Liver (tissue), 9 donors: ENCODE measurements around the gene EPB41L1. TPM values are rescaled to one million over a fixed set of nuclear protein-coding genes. Genes with fewer than 3 reads are reported as not detected.

Experiments
- DNase-seq: peaks from one replicate; pipeline ENCODE4 v3.0.0-alpha.2; 2017; ENCODE audit warnings: low spot score
- H3K27ac ChIP-seq, 2 donors: one replicate each; pipeline ENCODE4 v1.7.0; 2013; ENCODE audit warnings: inconsistent platforms in 2 of 2, low read length in 2 of 2, control low read depth in 1 of 2, low read depth in 1 of 2, mild to moderate bottlenecking in 1 of 2
- H3K27me3 ChIP-seq, 4 donors: one replicate each; pipeline versions ENCODE4 v1.6.1 to v1.7.0; 2013; ENCODE audit warnings: low read length in 3 of 4, inconsistent platforms in 1 of 4, mild to moderate bottlenecking in 1 of 4, moderate library complexity in 1 of 4; ENCODE audit not compliant: control insufficient read depth in 4 of 4, insufficient read depth in 4 of 4
- H3K36me3 ChIP-seq, 4 donors: one replicate each; pipeline versions ENCODE4 v1.6.1 to v1.7.0; 2013; ENCODE audit warnings: low read length in 3 of 4, mild to moderate bottlenecking in 3 of 4, low read depth in 1 of 4, moderate library complexity in 1 of 4; ENCODE audit not compliant: control insufficient read depth in 4 of 4, insufficient read depth in 3 of 4
- H3K4me1 ChIP-seq, 4 donors: one replicate each; pipeline versions ENCODE4 v1.6.1 to v1.7.0; 2013; ENCODE audit warnings: low read length in 3 of 4, mild to moderate bottlenecking in 3 of 4, moderate library complexity in 1 of 4; ENCODE audit not compliant: control insufficient read depth in 4 of 4, insufficient read depth in 4 of 4
- H3K4me3 ChIP-seq, 3 donors: one replicate each; pipeline versions ENCODE4 v1.6.1 to v1.7.0; 2013; ENCODE audit warnings: low read length in 3 of 3, control low read depth in 1 of 3, low read depth in 1 of 3, mild to moderate bottlenecking in 1 of 3
- H3K9ac ChIP-seq, 2 donors: one replicate each; pipeline ENCODE4 v1.7.0; 2013; ENCODE audit warnings: low read length in 2 of 2, mild to moderate bottlenecking in 2 of 2, moderate library complexity in 2 of 2, control low read depth in 1 of 2, low read depth in 1 of 2
- H3K9me3 ChIP-seq, 4 donors: one replicate each; pipeline versions ENCODE4 v1.6.1 to v1.7.0; 2013; ENCODE audit warnings: low read length in 3 of 4; ENCODE audit not compliant: control insufficient read depth in 4 of 4
- CTCF ChIP-seq: fragments of 150-350 bp; IDR thresholded peaks from 2 replicates; pipeline ENCODE4 v1.5.1; 2017; ENCODE audit warnings: improper control_type of control experiment, low read depth, low read length; ENCODE audit not compliant: missing input control
- EGR1 ChIP-seq, 2 donors: IDR thresholded peaks; 2 replicates each; pipeline ENCODE4 v1.6.1; 2016 to 2018; ENCODE audit warnings: antibody characterized with exemption in 2 of 2, low read depth in 2 of 2
- FOXA1 ChIP-seq: IDR thresholded peaks from 2 replicates; pipeline ENCODE4 v1.6.1; 2016; ENCODE audit warnings: antibody characterized with exemption
- FOXA2 ChIP-seq: IDR thresholded peaks from 2 replicates; pipeline ENCODE4 v1.6.1; 2016; ENCODE audit warnings: antibody characterized with exemption
- GABPA ChIP-seq, 2 donors: IDR thresholded peaks in 1 of 2; conservative IDR thresholded peaks in 1 of 2; 2 replicates each; pipeline ENCODE4 v1.6.1; 2016; ENCODE audit warnings: antibody characterized with exemption in 2 of 2, mild to moderate bottlenecking in 1 of 2, moderate library complexity in 1 of 2
- HNF4A ChIP-seq, 2 donors: conservative IDR thresholded peaks; 2 replicates each; pipeline ENCODE4 v1.6.1; 2016; ENCODE audit warnings: antibody characterized with exemption in 2 of 2, mild to moderate bottlenecking in 2 of 2
- HNF4G ChIP-seq: IDR thresholded peaks from 2 replicates; pipeline ENCODE4 v1.6.1; 2016; ENCODE audit warnings: antibody characterized with exemption
- JUND ChIP-seq, 2 donors: IDR thresholded peaks; 2 replicates each; pipeline ENCODE4 v1.6.1; 2016; ENCODE audit warnings: antibody characterized with exemption in 2 of 2
- MAX ChIP-seq: IDR thresholded peaks from 2 replicates; pipeline ENCODE4 v1.6.1; 2016; ENCODE audit warnings: antibody characterized with exemption
- NR2F2 ChIP-seq: IDR thresholded peaks from 2 replicates; pipeline ENCODE4 v1.6.1; 2016; ENCODE audit warnings: antibody characterized with exemption
- RAD21 ChIP-seq, 2 donors: IDR thresholded peaks; 2 replicates each; pipeline ENCODE4 v1.6.1; 2016; ENCODE audit warnings: antibody characterized with exemption in 2 of 2, mild to moderate bottlenecking in 2 of 2
- REST ChIP-seq: IDR thresholded peaks from 2 replicates; pipeline ENCODE4 v1.6.1; 2016; ENCODE audit warnings: antibody characterized with exemption, mild to moderate bottlenecking
- RXRA ChIP-seq, 2 donors: IDR thresholded peaks; 2 replicates each; pipeline ENCODE4 v1.6.1; 2017 to 2018; ENCODE audit warnings: antibody characterized with exemption in 2 of 2, mild to moderate bottlenecking in 1 of 2
- SP1 ChIP-seq: IDR thresholded peaks from 2 replicates; pipeline ENCODE4 v1.6.1; 2018; ENCODE audit warnings: antibody characterized with exemption, mild to moderate bottlenecking
- TAF1 ChIP-seq: conservative IDR thresholded peaks from 2 replicates; pipeline ENCODE4 v1.6.1; 2016; ENCODE audit warnings: antibody characterized with exemption, mild to moderate bottlenecking
- YY1 ChIP-seq: IDR thresholded peaks from 2 replicates; pipeline ENCODE4 v1.6.1; 2016; ENCODE audit warnings: antibody characterized with exemption, mild to moderate bottlenecking
- ZBTB33 ChIP-seq: IDR thresholded peaks from 2 replicates; pipeline ENCODE4 v1.6.1; 2016; ENCODE audit warnings: antibody characterized with exemption
- WGBS: extraction: QIAGEN DNeasy Blood & Tissue Kit; methylation state at CpG from one replicate; pipeline ENCODE4 v1.1.7; 2013; 5-methylcytosine and 5-hydroxymethylcytosine counted together
- polyA plus RNA-seq, 2 donors: library from polyadenylated mRNA; stranded (reverse) in 1 of 2; unstranded in 1 of 2; fragments of 200-250 nt in 1 of 2; fragments of >200 nt in 1 of 2; fragmentation: Nextera tagmentation in 1 of 2; extraction: Ambion mirVana in 1 of 2; gene quantifications; one replicate each; pipeline versions ENCODE4 v1.2.1 to v1.2.3, GENCODE V29; 2013 to 2015
- total RNA-seq, 2 donors: library from RNA; depleted of rRNA; stranded (reverse); fragments of >200 nt; gene quantifications; one replicate each; pipeline ENCODE4 v1.2.3, GENCODE V29; 2014
- donor health status: healthy.
- donor health status: healthy.
- donor health status: healthy.
- donor health status: healthy.
- donor health status: healthy.

The EPB41L1 gene
- total and polyA plus RNA-seq, 4 donors: 2.4 to 11.9 (median 4.3) TPM

DNA sequence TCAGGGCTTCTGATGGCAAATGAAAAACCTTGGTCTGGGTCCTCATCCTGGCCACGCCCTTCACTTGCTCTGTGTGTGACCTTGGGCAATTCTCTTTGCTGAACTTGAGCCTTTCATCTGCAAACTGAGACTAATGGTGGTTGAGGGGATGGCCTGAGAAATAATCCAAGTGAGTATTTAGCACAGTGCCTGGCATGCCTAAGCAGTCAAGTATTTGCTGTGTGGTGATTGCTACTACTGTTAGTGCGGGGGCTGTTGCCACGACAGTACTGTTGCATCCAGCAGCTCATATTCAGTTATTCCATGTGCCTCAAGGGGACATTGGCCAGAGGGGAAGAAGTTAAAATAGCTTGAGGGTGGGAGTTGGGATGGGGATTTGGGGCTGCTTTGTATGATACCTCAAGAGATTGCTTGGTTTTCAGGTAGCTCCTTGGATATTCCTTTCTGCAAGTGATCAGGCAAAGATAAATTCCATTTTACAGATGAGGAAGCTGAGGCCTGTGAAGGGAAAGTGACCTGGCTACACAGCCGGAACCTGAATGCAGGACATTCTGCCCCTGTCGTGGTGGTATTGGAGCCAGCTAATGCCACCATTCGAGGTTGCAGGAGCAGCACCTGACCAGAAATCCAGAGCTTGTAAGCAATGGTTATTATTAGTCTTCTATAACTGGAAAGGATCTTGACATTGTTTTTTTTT is 45.1 kb upstream of the EPB41L1 start:
- WGBS: 93% methylated on average over 6 of the region's 6 CpGs
- Histone ChIP-seq H3K9me3 (no peaks in the 10 kb centered on the region), H3K9ac (no peak overlapping the region), H3K4me1 (peaks cover 0 to 5% (median 2%) of the 10 kb centered on the region in 4 donors), H3K27me3 (no peaks in the 10 kb centered on the region), H3K27ac (no peak overlapping the region), H3K36me3 (no peaks in the 10 kb centered on the region), H3K4me3 (no peak overlapping the region)
- no peak for TF ChIP-seq FOXA2
- no peak for TF ChIP-seq EGR1 (IDR thresholded peaks at IDR 0.05; ENCODE audit: low read depth in 2 of 2)
- no peak for TF ChIP-seq NR2F2
- no peak for TF ChIP-seq HNF4G
- no peak for TF ChIP-seq REST
- TF ChIP-seq MAX: no peak
- no peak for TF ChIP-seq CTCF
- TF ChIP-seq GABPA (IDR thresholded peaks at IDR 0.05 in 1 of 2, conservative IDR thresholded peaks at IDR 0.05 in 1 of 2): no peak
- TF ChIP-seq JUND (IDR thresholded peaks at IDR 0.05): no peak
- no peak for TF ChIP-seq RAD21 (IDR thresholded peaks at IDR 0.05)
- TF ChIP-seq HNF4A (conservative IDR thresholded peaks at IDR 0.05): no peak
- TF ChIP-seq ZBTB33: no peak
- TF ChIP-seq RXRA (IDR thresholded peaks at IDR 0.05): no peak
- TF ChIP-seq YY1: no peak
- no peak for TF ChIP-seq FOXA1
- no peak for TF ChIP-seq SP1
- no peak for DNase-seq

DNA sequence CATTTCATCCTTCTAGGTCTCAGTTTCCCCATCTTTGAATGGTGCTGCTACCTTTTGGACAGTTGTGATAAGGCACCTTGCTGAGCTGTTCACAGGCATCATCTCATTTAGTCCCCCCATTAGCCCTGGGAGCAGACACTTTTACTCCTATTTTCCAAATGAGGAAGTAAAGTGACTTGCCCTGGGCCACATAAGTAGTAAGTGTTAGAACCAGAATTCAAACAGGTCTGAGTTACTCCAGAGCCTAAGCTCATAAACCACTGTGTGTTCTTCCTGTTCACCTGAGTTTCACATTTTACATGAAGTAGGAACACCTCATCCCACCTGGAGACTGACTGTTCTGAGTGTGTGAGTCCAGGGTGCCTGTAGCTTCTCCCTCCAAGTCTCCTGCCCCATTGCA is 43.5 kb upstream of the EPB41L1 start:
- no peak for DNase-seq
- Histone ChIP-seq H3K9ac (no peak overlapping the region), H3K4me3 (no peak overlapping the region), H3K36me3 (no peaks in the 10 kb centered on the region), H3K27me3 (no peaks in the 10 kb centered on the region), H3K9me3 (no peaks in the 10 kb centered on the region), H3K4me1 (peaks cover 0 to 1% (median under 1%) of the 10 kb centered on the region in 4 donors), H3K27ac (no peak overlapping the region)
- TF ChIP-seq RAD21 (IDR thresholded peaks at IDR 0.05) (no peak), NR2F2 (no peak), FOXA1 (no peak), FOXA2 (no peak), EGR1 (IDR thresholded peaks at IDR 0.05; ENCODE audit: low read depth in 2 of 2) (no peak), TAF1 (no peak), GABPA (IDR thresholded peaks at IDR 0.05 in 1 of 2, conservative IDR thresholded peaks at IDR 0.05 in 1 of 2) (no peak), REST (no peak), JUND (IDR thresholded peaks at IDR 0.05) (no peak), SP1 (no peak), HNF4G (no peak), ZBTB33 (no peak), MAX (no peak), RXRA (IDR thresholded peaks at IDR 0.05) (no peak), YY1 (no peak)
